Stomach (tissue), 4 donors: ENCODE results near the gene CEACAM4.

ENCODE experiments used
- CTCF ChIP-seq, 7 experiments: fragments of 450-650 bp in 4 of 7; fragments of 200-600 bp in 3 of 7; sonication (generic) in 3 of 7; IDR thresholded peaks; one replicate each; pipeline ENCODE4 v1.5.1; 2016 to 2019; ENCODE audit warnings: antibody characterized with exemption in 7 of 7, control low read depth in 2 of 7, mild to moderate bottlenecking in 1 of 7
- POLR2A ChIP-seq, 4 donors: fragments of 450-650 bp; IDR thresholded peaks; one replicate each; pipeline ENCODE4 v1.6.1; 2016; ENCODE audit warnings: antibody characterized with exemption in 4 of 4, control low read depth in 2 of 4, mild to moderate bottlenecking in 1 of 4, moderate library complexity in 1 of 4
- POLR2AphosphoS5 ChIP-seq, 3 donors: sonication (generic); formaldehyde crosslinking; IDR thresholded peaks; one replicate each; pipeline ENCODE4 v1.6.1; 2016; ENCODE audit warnings: antibody characterized with exemption in 3 of 3

GRCh38 chr19:41612483-41612882 is 14.4 kb downstream of the CEACAM4 start:
- TF ChIP-seq CTCF (IDR thresholded peaks at IDR 0.05): no peak
- no peak for TF ChIP-seq POLR2A (IDR thresholded peaks at IDR 0.05)
- no peak for TF ChIP-seq POLR2AphosphoS5 (IDR thresholded peaks at IDR 0.05)
